H9 (cell line): ENCODE data around the gene ZNF878. TPM values are rescaled to one million over a fixed set of nuclear protein-coding genes. Genes with fewer than 3 reads are reported as not detected.

Source experiments
- DNase-seq: peaks from one replicate; pipeline ENCODE4 v3.0.0-alpha.2; 2017
- H2AFZ ChIP-seq: one replicate; pipeline ENCODE4 v1.6.1; 2013; ENCODE audit warnings: mild to moderate bottlenecking, low read length, control low read depth, moderate library complexity
- H2AK5ac ChIP-seq: 2 replicates; pipeline ENCODE4 v1.6.1; 2013; ENCODE audit warnings: low read length, control low read depth, mixed read lengths; ENCODE audit not compliant: insufficient read length
- H2BK120ac ChIP-seq: one replicate; pipeline ENCODE4 v1.6.1; 2013; ENCODE audit warnings: low read depth, mild to moderate bottlenecking, low read length, control low read depth, inconsistent platforms; ENCODE audit not compliant: poor library complexity, severe bottlenecking
- H2BK12ac ChIP-seq: 2 replicates; pipeline ENCODE4 v1.6.1; 2013; ENCODE audit warnings: low read length, control low read depth, mixed read lengths, low read depth; ENCODE audit not compliant: insufficient read length
- H2BK15ac ChIP-seq: 2 replicates; pipeline ENCODE4 v1.6.1; 2013; ENCODE audit warnings: low read depth, low read length, control low read depth
- H2BK20ac ChIP-seq: one replicate; pipeline ENCODE4 v1.6.1; 2013; ENCODE audit warnings: low read depth, mild to moderate bottlenecking, low read length, control low read depth, inconsistent platforms; ENCODE audit not compliant: poor library complexity, severe bottlenecking
- H2BK5ac ChIP-seq: 2 replicates; pipeline ENCODE4 v1.6.1; 2013; ENCODE audit warnings: low read length, control low read depth, mixed read lengths; ENCODE audit not compliant: insufficient read length
- H3K14ac ChIP-seq: 2 replicates; pipeline ENCODE4 v1.6.1; 2013; ENCODE audit warnings: low read length, control low read depth; ENCODE audit not compliant: insufficient read depth
- H3K18ac ChIP-seq: 2 replicates; pipeline ENCODE4 v1.6.1; 2013; ENCODE audit warnings: low read depth, mild to moderate bottlenecking, mixed read lengths, low read length, control low read depth; ENCODE audit not compliant: insufficient read length
- H3K23ac ChIP-seq: 2 replicates; pipeline ENCODE4 v1.6.1; 2013; ENCODE audit warnings: low read length, control low read depth, mixed read lengths, low read depth; ENCODE audit not compliant: insufficient read length
- H3K23me2 ChIP-seq: 2 replicates; pipeline ENCODE4 v1.6.1; 2013; ENCODE audit warnings: low read depth, mild to moderate bottlenecking, mixed read lengths, low read length, control low read depth; ENCODE audit not compliant: insufficient read length, poor library complexity, severe bottlenecking
- H3K27ac ChIP-seq: 2 replicates; pipeline ENCODE4 v1.5.1; 2013; ENCODE audit warnings: low read length, control low read depth, mixed read lengths, low read depth; ENCODE audit not compliant: insufficient read length
- H3K27me3 ChIP-seq: 2 replicates; pipeline ENCODE4 v1.6.1; 2013; ENCODE audit warnings: low read length, control low read depth, inconsistent platforms; ENCODE audit not compliant: insufficient read depth
- H3K4ac ChIP-seq: 2 replicates; pipeline ENCODE4 v1.6.1; 2013; ENCODE audit warnings: low read depth, mild to moderate bottlenecking, control low read depth, inconsistent platforms, low read length, moderate library complexity
- H3K4me1 ChIP-seq: 2 replicates; pipeline ENCODE4 v1.6.1; 2013; ENCODE audit warnings: low read length, control low read depth, inconsistent platforms; ENCODE audit not compliant: insufficient read depth
- H3K4me2 ChIP-seq: 2 replicates; pipeline ENCODE4 v1.6.1; 2013; ENCODE audit warnings: low read length, control low read depth, mixed read lengths; ENCODE audit not compliant: insufficient read length, insufficient read depth
- H3K56ac ChIP-seq: 2 replicates; pipeline ENCODE4 v1.6.1; 2013; ENCODE audit warnings: low read depth, mild to moderate bottlenecking, mixed read lengths, low read length, control low read depth; ENCODE audit not compliant: insufficient read length
- H3K79me1 ChIP-seq: 2 replicates; pipeline ENCODE4 v1.6.1; 2013; ENCODE audit warnings: low read depth, mild to moderate bottlenecking, moderate library complexity, low read length, control low read depth, inconsistent platforms; ENCODE audit not compliant: insufficient read depth, poor library complexity, severe bottlenecking
- H3K79me2 ChIP-seq: 2 replicates; pipeline ENCODE4 v1.6.1; 2013; ENCODE audit warnings: low read length, control low read depth, inconsistent platforms; ENCODE audit not compliant: insufficient read depth
- H3K9ac ChIP-seq: 2 replicates; pipeline ENCODE4 v1.6.1; 2013; ENCODE audit warnings: low read length, control low read depth, mixed read lengths; ENCODE audit not compliant: insufficient read length; ENCODE audit errors: extremely low read depth
- H3K9me3 ChIP-seq: one replicate; pipeline ENCODE4 v1.6.1; 2013; ENCODE audit warnings: low read depth, low read length, inconsistent platforms; ENCODE audit not compliant: control insufficient read depth
- H3T11ph ChIP-seq: one replicate; pipeline ENCODE4 v1.6.1; 2013; ENCODE audit warnings: mild to moderate bottlenecking, low read length, control low read depth, inconsistent platforms
- H4K20me1 ChIP-seq: one replicate; pipeline ENCODE4 v1.6.1; 2013; ENCODE audit not compliant: control insufficient read depth, insufficient read length, insufficient read depth
- H4K5ac ChIP-seq: 2 replicates; pipeline ENCODE4 v1.6.1; 2013; ENCODE audit warnings: low read depth, mild to moderate bottlenecking, mixed read lengths, low read length, control low read depth; ENCODE audit not compliant: insufficient read length
- H4K8ac ChIP-seq: replicated peaks from 2 replicates; pipeline ENCODE4 v1.6.1; 2013; ENCODE audit warnings: low read length, control low read depth, mixed read lengths, low read depth; ENCODE audit not compliant: insufficient read length
- H4K91ac ChIP-seq: 2 replicates; pipeline ENCODE4 v1.6.1; 2013; ENCODE audit warnings: low read depth, mild to moderate bottlenecking, moderate library complexity, mixed read lengths, low read length, control low read depth; ENCODE audit not compliant: insufficient read length
- H3K27ac Mint-ChIP-seq, 3 experiments: 2 replicates in 2 of 3; 3 replicates in 1 of 3; pipeline ENCODE4 v1.8.0; 2020 to 2021; ENCODE audit warnings: mixed read lengths in 3 of 3, mild to moderate bottlenecking in 1 of 3, moderate library complexity in 1 of 3
- H3K27me3 Mint-ChIP-seq: 2 replicates; pipeline ENCODE4 v1.8.0; 2021; ENCODE audit warnings: low read depth, mild to moderate bottlenecking, moderate library complexity, mixed read lengths
- H3K36me3 Mint-ChIP-seq, 3 experiments: 2 replicates in 2 of 3; 3 replicates in 1 of 3; pipeline ENCODE4 v1.8.0; 2020 to 2021; ENCODE audit warnings: low read depth in 3 of 3, mixed read lengths in 3 of 3; ENCODE audit not compliant: insufficient read depth in 1 of 3
- H3K4me1 Mint-ChIP-seq, 2 experiments: 2 replicates each; pipeline ENCODE4 v1.8.0; 2020; ENCODE audit warnings: mixed read lengths in 2 of 2
- H3K4me3 Mint-ChIP-seq, 2 experiments: 2 replicates in 1 of 2; 3 replicates in 1 of 2; pipeline ENCODE4 v1.8.0; 2020 to 2021; ENCODE audit warnings: mild to moderate bottlenecking in 2 of 2, mixed read lengths in 2 of 2, moderate library complexity in 1 of 2
- H3K9me3 Mint-ChIP-seq, 2 experiments: 2 replicates in 1 of 2; 3 replicates in 1 of 2; pipeline ENCODE4 v1.8.0; 2020; ENCODE audit warnings: mild to moderate bottlenecking in 2 of 2, mixed read lengths in 2 of 2, moderate library complexity in 1 of 2
- WGBS: extraction: QIAGEN DNeasy Blood & Tissue Kit; methylation state at CpG from one replicate; pipeline ENCODE4 v1.1.7; 2013; ENCODE audit warnings: missing lambda C conversion rate, low lambda C conversion rate, mixed read lengths; ENCODE audit not compliant: insufficient read length; ENCODE audit errors: extremely low coverage; 5-methylcytosine and 5-hydroxymethylcytosine counted together
- total RNA-seq: library from RNA; stranded (reverse); gene quantifications from 2 replicates; pipeline ENCODE4 v1.2.1, GENCODE V29; 2021
- TF ChIP-seq, protein P1 (sequence below): fragments of 200-600 bp; sonication (generic); conservative IDR thresholded peaks from 3 replicates; pipeline ENCODE4 v1.8.0; 2021; ENCODE audit warnings: antibody characterized with exemption, mild to moderate bottlenecking

ZNF878 gene
- total RNA-seq, 1 experiment from 2014 or later, result 5.4 TPM

DNA sequence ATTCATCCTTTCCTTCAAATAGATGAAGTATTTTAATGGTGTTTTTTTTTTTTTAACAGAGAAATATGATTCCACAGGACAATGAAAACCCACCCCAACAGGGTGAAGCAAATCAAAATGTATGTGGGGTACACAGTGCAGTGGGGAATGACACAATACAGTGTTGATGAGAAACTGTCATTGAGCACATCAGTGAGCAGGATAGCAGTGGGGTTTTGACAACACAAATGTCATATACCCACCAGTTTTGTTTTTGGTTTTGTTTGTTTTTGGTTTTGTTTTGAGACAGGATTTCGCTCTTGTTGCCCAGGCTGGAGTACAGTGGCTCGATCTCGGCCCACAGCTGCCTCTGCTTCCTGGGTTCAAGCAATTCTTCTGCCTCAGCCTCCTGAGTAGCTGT is 41.0 kb upstream of the ZNF878 start:
- Histone ChIP-seq H2BK120ac (no peak overlapping the region), H3K27me3 (no peaks in the 10 kb centered on the region), H3K4me1 (no peaks in the 10 kb centered on the region), H3K4me2 (no peak overlapping the region), H2BK12ac (no peak overlapping the region), H3K14ac (no peak overlapping the region), H3T11ph (no peak overlapping the region), H4K91ac (no peak overlapping the region), H3K9me3 (no peaks in the 10 kb centered on the region), H3K23me2 (peaks cover 4% of the 10 kb centered on the region), H3K27ac (no peak overlapping the region), H3K56ac (no peak overlapping the region), H3K79me1 (peaks cover 7% of the 10 kb centered on the region), H4K8ac (no peak overlapping the region), H2AK5ac (no peak overlapping the region), H4K20me1 (no peaks in the 10 kb centered on the region), H4K5ac (no peak overlapping the region), H3K79me2 (peaks cover 4% of the 10 kb centered on the region; the same call in 1 of the 2 replicates), H2BK5ac (no peak overlapping the region), H2BK20ac (no peak overlapping the region), H3K9ac (no peak overlapping the region), H3K23ac (no peak overlapping the region), H2BK15ac (no peak overlapping the region), H3K4ac (no peak overlapping the region), H3K18ac (no peak overlapping the region), H2AFZ (no peak overlapping the region)
- Mint-ChIP-seq H3K27ac (no peak overlapping the region), H3K4me1 (peaks cover 12 to 19% of the 10 kb centered on the region in 2 experiments), H3K27me3 (no peaks in the 10 kb centered on the region), H3K9me3 (peaks cover 30 to 42% of the 10 kb centered on the region in 2 experiments), H3K36me3 (peaks cover 47 to 52% (median 48%) of the 10 kb centered on the region in 3 experiments), H3K4me3 (peak overlapping the region; percentile 88 to 94; a peak in 4 of 5 replicates)
- TF ChIP-seq, protein P1, sequence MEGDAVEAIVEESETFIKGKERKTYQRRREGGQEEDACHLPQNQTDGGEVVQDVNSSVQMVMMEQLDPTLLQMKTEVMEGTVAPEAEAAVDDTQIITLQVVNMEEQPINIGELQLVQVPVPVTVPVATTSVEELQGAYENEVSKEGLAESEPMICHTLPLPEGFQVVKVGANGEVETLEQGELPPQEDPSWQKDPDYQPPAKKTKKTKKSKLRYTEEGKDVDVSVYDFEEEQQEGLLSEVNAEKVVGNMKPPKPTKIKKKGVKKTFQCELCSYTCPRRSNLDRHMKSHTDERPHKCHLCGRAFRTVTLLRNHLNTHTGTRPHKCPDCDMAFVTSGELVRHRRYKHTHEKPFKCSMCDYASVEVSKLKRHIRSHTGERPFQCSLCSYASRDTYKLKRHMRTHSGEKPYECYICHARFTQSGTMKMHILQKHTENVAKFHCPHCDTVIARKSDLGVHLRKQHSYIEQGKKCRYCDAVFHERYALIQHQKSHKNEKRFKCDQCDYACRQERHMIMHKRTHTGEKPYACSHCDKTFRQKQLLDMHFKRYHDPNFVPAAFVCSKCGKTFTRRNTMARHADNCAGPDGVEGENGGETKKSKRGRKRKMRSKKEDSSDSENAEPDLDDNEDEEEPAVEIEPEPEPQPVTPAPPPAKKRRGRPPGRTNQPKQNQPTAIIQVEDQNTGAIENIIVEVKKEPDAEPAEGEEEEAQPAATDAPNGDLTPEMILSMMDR, result no peak
- WGBS, result no CpG with 5 or more reads among the region's 3 CpGs
- DNase-seq, result no peak
